GM21367 (cell line): ENCODE measurements around the gene FOXA3.

Source experiments
- ATAC-seq: cut with Tn5 transposase; IDR thresholded peaks from one replicate; pipeline ENCODE4 v1.9.1; 2021; ENCODE audit not compliant: unreplicated experiment

Gene FOXA3

GRCh38 chr19:45872095-45872919 lies 8.2 kb downstream of the FOXA3 start:
- no peak for ATAC-seq

- ATAC-seq: no peak
These were observed 9.2 kb downstream of the FOXA3 start for GRCh38 chr19:45873219-45873772.

- no peak for ATAC-seq
These were observed 10.5 kb downstream of the FOXA3 start for GRCh38 chr19:45874620-45874966.

- no peak for ATAC-seq
These were observed 12.0 kb downstream of the FOXA3 start for GRCh38 chr19:45876161-45876410.

GRCh38 chr19:45876411-45877197 lies 12.5 kb downstream of the FOXA3 start:
- ATAC-seq: no peak

- no peak for ATAC-seq
These were observed 14.1 kb downstream of the FOXA3 start for GRCh38 chr19:45878043-45878794.

- ATAC-seq: no peak
These were observed 14.9 kb downstream of the FOXA3 start for GRCh38 chr19:45879055-45879454.

- no peak for ATAC-seq
These were observed 15.8 kb downstream of the FOXA3 start for GRCh38 chr19:45879971-45880370.

- ATAC-seq: no peak
These were observed 17.2 kb downstream of the FOXA3 start for GRCh38 chr19:45881082-45881908.

- no peak for ATAC-seq
These were observed 17.9 kb downstream of the FOXA3 start for GRCh38 chr19:45881909-45882528.

- ATAC-seq: no peak
These were observed 18.8 kb downstream of the FOXA3 start for GRCh38 chr19:45882652-45883585.

- ATAC-seq: no peak
These were observed 19.4 kb downstream of the FOXA3 start for GRCh38 chr19:45883586-45883880.

GRCh38 chr19:45883881-45884681 lies 20.0 kb downstream of the FOXA3 start:
- no peak for ATAC-seq

- ATAC-seq: no peak
These were observed 20.8 kb downstream of the FOXA3 start for GRCh38 chr19:45884682-45885555.

- peak; percentile 46 for ATAC-seq
These were observed 21.7 kb downstream of the FOXA3 start, which contains the start of gene IRF2BP1 for GRCh38 chr19:45885556-45886426. Gene IRF2BP1, minus strand, starts transcription at chr19:45886141. Its CDS starts 367 bp downstream, at chr19:45885774.

- ATAC-seq: peak; percentile 35
These were observed 22.5 kb downstream of the FOXA3 start for GRCh38 chr19:45886427-45887199.
